Measurements from ENCODE around the gene RILPL1.

GRCh38 chr12:123479442-123480180 is 53.9 kb downstream of the RILPL1 start:
- TF ChIP-seq CTCF (optimal IDR thresholded peaks at IDR 0.05 in 1 of 3, IDR thresholded peaks at IDR 0.05 in 1 of 3, conservative IDR thresholded peaks at IDR 0.05 in 1 of 3; ENCODE audit: extremely low read depth in 1 of 3, insufficient read depth in 2 of 3, low read length in 3 of 3) (no peak), EZH2 (IDR thresholded peaks at IDR 0.05; ENCODE audit: low read length) (no peak)
